ENCODE results near the gene GBF1.
"Not testable (repeated sequence)": the region's sequence is repeated elsewhere in the genome, so short reads cannot be mapped to it uniquely, and the experiment has no call there.

Gene GBF1

DNA sequence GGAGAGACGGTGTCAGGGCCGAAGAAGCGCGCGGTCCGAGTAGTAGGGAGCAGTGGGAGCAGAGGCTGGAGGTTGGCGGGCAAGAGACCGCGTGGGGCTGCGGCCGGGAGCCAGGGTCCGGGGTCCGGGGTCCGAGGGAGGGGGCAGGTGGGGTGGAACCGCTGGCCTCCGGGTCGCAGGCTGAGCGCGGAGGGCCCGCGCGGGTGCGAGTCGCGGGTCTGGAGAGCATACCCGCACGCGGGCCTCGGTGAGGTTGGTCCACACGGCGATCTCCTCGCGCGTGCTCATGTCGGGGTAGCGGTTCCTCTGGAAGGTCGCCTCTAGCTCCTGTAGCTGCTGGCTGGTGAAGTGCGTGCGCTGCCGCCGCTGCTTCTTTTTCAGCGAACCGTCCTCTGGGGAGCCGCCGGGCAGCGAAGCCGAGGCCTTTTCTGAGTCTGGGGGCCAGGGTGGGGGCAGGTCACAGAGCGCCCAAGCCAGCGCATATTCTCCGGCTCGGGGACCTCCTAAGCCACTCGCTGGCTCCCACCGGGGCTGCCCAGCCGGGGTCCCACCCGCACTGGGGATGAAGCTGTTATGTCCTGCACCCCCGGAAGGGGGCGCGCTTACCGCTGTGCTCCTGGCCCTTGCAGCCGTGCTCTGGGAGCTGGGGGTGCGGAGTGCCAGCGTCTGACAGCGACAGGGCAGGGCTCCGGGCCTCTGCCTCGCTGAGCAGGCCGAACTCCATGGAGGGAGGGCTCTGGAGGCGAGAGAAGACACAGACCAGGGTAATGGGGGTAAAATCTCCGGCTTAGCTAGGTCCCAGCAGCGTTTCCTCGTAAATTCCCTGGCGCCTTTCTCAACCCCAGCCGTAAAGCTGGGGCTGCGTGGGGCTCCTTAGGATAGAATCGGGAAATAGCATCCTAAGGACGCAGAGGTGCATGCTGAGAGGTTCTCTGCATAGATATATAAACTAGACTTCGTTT, 13.7 kb upstream of the GBF1 start:
- no peak for DNase-seq (ENCODE audit: low spot score)

DNA sequence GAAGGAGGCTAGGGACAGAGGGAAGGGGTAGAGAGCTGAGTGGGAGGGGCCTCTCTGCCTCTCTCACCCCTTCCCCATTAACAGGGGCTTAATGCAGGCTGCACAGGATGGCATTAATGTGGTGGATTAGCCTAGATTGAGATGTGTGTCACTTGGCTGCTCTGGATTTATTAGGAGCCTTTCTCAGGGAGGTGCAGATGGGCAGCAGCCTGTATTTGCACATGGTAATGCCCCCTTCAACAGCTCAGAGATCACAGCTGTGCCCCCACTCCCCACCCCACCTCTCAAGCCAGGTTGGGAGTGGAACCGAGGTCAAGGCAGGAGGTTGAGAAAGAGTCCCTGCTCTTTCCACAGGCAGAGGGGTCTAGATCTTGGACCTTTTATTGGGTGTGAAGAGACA, 11.3 kb upstream of the GBF1 start:
- no peak for DNase-seq (ENCODE audit: low spot score)

DNA sequence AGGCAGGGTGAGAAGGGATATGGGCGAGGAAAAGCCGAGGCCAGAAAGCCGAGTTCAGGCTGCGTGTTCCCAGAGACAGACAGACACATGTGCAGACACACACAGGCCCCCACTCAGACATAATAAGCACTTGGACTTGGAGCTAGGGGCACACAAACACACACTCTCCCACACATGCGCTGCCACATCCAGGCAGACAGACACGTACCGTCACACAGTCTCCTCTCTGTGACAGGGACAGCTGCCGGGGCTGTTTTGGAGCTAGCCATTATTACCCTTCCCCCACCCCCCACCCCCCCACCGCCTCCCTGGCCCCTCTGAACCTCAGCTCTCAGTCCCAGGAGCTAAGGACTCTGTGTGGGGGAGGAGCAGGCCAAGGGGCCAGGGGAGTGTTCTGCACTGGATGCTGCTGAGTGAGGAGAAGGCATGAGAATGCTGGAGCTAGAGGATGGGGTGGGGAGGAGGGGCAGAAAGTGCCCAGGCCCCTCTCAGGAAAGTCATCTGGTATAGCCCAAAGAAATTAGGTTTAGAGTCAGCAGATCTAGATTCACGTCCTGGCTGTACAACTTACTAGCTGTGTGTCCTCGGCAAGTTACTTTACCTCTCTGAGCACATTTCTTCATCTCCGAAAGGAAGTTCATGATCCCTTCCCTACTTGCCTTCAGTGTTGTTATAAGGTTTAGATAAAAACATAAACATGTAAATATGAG, 10.3 kb upstream of the GBF1 start:
- DNase-seq (ENCODE audit: low spot score) = no peak

DNA sequence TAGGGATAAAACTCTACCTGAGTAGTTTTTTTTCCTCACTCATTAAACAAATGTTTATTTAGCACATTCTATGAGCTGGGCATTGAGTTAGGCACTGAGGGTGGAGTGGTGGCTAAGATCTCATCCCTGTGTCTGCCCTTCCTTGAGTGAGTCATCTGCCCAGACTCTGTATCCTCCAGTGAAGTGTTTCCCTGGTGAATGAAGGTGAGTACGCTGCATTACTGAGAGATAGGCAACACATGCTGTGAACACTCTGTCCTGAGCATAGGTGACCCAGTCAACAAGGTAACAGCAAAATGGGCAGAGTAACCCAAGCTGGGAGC, 9.8 kb upstream of the GBF1 start:
- DNase-seq (ENCODE audit: low spot score) = no peak

DNA sequence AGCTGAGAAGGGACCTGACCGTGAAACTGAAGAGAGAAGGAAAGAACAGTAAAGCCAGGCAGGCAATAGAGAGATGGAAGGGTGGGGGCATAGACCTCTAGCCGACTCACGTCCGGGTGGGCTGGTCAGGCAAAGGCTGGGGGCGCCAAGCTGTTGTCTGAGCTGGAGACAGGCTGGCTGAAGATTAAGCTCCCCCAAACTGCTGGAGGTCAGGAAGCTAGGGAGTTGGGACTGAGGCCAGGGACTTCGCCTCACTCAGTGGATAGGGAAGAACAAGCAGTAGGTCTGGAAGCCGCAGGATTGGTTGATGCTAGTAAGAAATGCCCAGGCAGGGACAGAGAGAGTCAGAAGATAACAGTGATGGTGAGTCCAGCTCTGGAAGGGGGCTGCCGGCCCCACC, 9.3 kb upstream of the GBF1 start:
- DNase-seq (ENCODE audit: low spot score) = no peak

DNA sequence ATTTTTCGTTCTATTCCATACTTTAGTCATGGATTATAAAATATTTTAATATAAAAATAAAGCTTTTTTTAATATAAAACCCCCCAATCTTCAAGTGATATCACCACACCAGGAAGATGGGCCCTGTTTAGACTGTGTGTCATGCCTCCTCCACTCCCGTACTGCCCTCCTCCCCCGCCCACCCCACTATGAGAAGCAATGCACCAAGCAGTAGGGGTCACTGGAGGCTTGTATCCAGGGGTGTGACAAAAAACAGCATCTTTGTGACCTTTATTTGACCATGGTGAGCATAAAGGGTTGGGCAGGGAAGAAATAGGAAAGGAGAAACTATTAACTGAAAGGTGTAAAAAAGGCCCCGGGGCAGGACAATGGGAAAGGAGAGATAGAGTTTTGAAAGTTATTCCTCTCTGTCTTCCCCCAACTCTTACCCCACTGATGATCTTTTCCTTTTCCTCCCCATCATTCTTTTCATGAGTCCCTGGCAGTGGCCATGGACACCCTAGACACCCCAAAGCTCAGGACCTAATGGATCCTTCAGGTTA, 7.5 kb upstream of the GBF1 start:
- no peak for DNase-seq (ENCODE audit: low spot score)

DNA sequence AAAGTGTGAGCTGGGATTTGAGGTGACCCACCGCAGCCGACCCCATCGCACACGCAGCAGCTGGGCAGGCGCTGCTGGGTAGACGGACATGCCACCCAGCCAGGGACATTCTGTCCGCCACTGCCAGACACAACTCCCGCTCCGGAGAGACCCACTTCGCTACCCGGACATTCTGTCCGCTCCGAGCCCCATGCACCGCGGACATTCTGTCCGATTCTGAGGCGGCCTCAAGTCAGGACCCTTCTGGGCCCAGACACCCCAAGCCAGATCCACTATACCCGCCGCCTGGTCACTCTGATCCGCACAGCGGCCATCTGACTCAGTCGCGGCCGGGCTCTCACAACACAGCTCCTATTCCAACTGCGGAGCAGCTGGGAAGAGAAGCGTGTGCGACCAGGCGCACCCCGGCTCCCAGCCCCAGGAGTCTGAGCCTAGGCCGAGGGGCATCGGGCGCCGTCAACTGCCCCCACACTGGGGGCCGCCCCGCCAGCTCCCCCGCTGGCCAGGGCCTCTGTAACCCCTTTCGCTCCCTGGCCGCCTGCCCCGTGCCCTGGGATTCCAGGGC, 4.8 kb upstream of the GBF1 start:
- DNase-seq (ENCODE audit: low spot score) = no peak

DNA sequence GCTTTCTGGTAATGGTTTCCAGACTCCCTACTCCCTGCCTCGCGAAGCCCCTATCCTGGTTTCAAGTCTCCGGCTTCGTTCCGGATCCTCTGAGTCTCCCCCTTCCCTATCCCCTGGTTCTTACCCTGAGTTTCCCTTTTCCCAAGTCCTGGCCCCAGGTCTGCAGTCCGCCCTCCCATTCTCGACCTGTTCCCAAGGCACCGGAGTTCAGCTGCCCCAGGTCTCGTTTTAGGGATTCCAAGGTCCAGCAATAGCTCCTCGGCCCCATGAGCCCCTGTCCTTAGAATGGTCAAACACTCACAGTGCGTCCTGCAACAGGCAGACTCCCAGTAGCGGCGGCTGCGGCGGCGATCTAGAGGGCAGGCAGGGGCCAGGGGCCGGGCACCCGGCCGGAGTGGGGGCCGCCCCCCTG, 4.3 kb upstream of the GBF1 start:
- DNase-seq (ENCODE audit: low spot score) = no peak

DNA sequence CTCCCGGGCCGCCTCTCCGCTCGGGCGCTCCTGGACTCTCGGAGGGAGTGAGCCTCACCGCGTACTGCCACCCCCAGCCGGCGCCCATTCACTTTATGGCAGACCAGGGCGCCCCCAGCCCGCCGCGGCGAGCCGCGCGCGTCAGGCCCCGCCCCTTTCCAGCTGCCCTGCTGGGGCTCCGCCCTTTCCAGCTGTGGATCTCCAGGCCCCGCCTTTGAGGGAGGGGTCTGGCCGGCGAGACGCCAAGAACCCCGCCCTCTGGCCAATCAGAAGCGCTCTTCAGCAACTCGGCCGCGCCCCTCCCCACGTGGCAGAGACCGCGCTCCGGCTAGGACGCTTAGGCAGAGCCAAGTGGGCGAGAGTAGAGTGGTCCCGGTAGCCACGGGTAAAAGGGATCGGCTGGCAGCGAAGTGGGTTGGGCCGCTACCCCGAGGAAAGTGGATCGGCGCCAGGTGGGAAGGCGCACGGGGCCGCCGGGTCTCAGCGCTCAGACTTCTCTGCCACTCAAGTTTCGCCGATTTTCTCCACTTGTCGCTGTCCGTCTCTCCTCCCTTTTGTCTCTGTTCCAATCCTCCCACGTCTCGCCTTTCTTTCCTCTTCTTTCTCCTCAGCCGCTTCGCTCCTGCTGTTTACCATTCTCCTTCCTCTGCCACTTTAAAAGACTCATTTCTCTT, 3.8 kb upstream of the GBF1 start, which contains the start of gene PITX3:
TSS of gene PITX3 (minus strand) at position 69 of the 674 bp plus-strand sequence. CDS start 9,432 bp downstream, outside the sequence.
- no peak for DNase-seq (ENCODE audit: low spot score)

DNA sequence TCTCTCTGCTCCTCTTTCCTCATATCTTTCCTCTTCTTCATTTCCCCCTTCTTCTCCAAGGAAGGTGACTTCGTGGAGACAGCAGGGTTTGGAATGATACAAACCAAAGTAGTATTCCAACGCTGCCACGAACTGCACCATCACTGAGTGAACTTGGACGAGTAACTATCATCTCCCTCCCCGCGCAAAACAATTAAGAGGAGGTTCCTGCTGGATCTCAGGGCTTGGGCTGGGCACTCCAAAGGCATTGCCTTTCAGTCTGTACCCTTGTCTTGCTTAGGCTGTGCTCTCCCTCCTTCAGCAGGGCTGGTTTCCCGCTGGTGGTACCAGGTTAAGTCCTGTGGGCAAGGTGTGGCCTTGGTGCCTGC, 3.2 kb upstream of the GBF1 start:
- DNase-seq (ENCODE audit: low spot score) = no peak

DNA sequence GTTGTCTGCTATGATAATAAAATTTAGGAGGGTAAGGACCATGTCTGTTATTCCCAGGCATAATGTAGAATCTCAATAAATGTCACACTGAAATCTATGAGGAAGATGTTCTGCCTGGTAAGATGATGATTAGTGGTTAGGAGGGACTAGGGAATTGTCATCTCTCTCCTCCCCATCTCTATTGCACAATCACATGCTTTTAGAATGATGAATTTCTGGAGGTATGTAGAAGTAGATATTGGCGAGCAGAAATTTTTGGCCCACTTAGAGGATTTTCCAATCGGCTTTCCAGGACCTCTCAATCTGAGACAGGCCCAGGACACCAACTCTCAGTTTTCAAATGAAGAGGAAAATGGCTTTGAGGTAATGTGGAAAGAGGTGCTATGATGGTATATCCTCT, 2.0 kb upstream of the GBF1 start:
- no peak for DNase-seq (ENCODE audit: low spot score)

DNA sequence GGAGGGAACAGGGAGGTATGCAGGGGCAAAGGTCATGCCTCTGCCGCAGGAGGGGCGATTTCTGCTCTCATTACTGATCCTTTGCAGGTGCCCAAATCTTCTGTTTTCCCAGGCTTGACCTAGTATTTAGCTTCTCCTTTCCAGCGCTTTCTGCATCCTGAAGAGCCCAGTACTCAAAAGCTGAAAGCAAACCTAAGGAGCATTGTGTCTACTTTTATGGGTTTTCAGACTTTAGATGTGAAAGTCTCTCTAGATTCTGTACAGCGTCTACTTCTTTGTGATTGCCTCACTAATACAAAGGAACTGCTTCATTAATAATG, 560 bp downstream of the GBF1 start:
- no peak for DNase-seq (ENCODE audit: low spot score)

DNA sequence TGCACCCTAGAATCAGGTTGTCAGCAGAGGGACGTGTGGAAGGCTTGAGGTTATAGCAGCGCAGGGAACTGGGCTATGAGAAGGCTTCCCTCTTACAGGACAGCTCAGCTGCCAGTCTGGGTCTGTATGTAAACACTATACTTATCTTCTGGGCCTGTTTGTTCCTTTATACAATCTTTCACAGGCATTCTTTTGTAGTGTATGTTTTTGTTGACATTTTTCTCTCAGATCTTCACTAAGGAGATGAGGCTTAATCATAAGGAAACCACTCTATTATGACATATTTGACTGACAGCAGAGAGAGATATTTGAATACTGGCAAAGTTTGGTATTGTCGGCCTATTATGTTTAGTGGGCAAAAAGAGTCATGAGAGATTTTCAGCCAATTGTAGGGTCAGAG, 929 bp downstream of the GBF1 start:
- peak; percentile 56 for DNase-seq (ENCODE audit: low spot score)

DNA sequence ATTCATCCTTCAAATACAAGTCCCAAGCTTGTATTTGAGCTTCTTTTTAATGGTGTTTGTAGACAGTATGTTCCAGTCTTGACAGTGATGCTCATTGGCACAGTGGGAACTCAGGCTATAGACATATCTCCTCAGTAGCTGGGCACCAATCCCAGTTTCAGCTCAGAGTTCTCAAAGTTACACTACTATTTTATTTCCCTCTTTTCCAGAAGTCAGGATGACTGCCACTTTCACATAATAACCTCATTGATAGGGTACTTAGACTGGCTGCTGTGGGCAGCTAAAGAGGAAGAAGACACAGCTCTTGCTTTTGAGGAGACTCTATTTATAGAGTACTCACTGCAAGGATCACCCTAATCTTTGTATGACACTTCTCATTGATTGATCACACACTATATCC, 2.4 kb downstream of the GBF1 start:
- no peak for DNase-seq (ENCODE audit: low spot score)

DNA sequence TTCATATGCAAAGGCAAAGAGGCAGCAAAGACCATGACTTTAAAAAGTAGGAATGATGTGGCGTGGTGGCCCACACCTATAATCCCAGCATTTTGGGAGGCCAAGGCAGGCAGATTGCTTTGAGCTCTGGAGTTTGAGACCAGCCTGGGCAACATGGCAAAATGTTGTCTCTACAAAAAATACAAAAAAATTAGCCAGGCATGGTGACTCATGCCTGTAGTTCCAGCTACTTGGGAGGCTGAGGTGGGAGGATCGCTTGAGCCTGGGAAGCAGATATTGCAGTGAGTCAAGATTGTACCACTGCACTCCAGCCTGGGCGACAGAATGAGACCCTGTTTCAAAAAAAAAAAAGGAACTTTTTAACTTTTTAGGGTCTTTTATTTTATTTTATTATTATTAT, 7.2 kb downstream of the GBF1 start:
- DNase-seq (ENCODE audit: low spot score) = not testable (repeated sequence)

DNA sequence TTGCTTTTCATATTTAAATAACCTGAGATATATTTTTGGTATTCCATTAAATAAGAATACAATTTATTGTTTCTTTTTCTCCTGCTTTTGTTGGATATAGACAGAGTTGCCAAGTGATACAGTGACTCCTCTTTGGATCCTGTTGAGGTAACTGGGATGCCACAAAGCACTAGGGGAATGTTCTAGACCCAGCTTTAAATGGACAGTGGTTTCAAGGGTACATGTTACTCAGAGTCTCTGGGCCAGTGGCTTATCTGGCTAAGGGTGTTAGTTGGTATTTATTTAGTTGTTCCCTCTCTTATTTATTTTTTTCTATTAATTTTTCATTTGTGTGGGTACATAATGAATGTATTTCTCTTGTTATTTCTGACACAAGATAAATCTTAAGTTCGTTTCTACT, 9.1 kb downstream of the GBF1 start:
- no peak for DNase-seq (ENCODE audit: low spot score)

DNA sequence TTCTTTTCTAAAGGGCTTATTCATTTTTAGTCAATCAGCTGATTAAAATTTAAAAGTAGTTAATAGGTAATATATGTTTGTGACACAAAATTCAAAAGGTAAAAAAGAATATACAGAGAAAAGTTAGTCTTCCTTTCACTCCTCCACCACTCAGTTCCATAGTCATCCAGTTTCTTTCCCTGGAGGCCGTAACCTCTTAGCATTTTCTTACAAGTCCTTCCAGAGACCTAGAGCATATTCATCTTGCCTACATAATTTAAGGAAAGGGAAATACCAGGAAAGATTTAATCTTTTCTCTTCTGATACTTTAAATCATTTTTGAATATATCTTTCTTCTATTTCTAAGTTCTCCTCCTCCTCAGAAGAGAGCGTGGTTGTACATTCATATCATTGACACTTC, 10.1 kb downstream of the GBF1 start:
- DNase-seq (ENCODE audit: low spot score) = no peak

DNA sequence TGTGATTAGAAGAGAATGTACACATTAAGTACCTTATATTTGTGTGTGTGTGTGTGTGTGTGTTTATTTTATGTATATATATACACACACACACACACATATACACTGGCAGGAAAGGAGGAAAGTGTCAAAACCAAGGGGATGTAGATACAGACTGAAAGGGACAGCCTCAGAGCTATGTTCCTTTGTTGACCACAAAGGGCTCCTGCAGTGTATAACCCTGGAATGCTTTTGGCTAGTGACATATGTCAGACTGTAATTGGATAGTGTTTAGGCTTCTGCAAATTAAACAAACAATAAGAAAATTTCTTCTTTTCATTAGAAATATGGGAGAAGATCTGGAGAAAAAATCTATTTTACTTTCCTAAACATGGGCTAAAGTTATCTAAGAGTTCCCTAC, 15.9 kb downstream of the GBF1 start:
- DNase-seq (ENCODE audit: low spot score) = no peak

DNA sequence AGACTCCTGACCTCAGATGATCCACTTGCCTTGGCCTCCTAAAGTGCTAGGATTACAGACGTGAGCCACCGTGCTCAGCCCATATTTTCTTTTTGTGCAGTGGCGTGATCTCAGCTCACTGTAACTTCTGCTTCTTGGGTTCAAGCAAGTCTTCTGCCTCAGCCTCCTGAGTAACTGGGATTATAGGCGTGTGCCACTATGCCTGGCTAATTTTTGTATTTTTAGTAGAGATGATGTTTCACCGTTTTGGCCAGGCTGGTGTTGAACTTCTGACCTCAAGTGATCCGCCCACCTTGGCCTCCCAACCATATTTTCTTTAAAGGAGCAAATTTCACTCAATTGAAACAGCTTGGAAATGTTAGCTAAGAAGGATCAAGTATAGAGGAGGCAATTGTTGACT, 16.5 kb downstream of the GBF1 start:
- DNase-seq (ENCODE audit: low spot score) = no peak

DNA sequence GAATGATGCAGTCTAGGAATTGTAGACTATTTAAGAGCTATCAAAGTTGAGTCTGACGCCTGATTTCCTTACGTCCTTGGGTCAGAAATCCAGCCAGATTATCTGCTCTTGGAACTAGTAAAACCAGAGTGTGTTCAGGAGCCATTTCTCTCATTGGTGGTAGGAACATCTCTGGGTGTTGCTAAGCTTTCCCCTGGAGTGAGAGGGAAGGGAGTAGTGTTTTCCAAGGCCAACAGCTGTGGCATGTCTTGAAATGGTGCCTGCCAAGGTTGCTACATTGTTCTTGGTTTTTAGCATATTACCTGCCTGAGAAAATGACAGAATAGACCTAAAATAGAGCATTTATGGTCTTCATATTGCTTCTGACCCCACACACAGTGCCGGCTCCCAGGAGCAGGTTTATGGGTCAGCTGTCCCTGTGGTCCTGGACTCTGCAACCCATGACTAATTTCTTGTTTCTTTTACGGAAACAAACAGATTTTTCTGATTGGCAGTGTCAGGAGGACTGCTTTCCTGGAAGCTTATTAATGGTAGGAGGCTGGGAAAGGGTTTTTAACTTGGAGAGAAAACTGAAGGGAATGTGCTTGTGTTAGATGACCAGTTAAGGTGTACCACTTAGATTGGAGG, 17.5 kb downstream of the GBF1 start:
- DNase-seq (ENCODE audit: low spot score) = no peak

DNA sequence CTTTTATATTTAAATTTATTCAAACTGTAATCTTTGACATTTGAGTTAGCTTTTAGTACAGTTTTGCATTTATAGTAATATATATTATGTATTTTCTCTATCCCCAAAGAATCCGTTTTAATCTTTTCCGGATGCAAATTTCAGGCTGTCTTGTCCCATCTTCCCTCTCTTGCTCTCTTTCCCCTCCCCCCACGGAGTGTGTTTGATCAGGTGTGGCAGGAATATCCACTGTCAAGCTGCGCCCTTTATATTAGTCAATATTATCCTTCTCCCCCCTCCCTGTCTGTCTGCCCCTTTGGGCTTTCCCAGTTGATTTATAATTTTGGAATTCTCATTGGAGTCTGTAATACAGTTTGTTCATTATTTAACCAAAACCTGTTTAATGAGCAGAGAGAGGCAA, 19.0 kb downstream of the GBF1 start:
- DNase-seq (ENCODE audit: low spot score) = no peak

DNA sequence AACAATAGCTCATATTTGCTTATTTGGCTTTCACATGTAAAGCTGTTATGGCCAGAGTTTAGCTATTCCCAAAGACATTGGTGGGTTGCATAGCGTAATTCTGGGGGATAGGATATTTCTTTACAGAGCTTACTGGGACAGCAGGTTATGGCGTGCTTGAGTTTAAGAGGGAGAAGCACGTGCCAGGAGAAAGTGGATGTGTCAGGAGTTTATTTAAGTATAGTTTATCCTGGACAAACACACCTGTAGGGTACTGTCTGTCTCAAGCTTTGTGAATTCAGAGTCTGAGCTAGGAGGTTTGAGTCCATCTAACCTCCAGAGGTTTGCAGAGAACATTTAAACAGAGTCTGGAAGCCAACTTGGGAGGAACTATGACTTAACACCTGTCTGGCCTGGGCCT, 21.3 kb downstream of the GBF1 start:
- DNase-seq (ENCODE audit: low spot score) = no peak
